Peyer's patch (tissue), 4 donors: ENCODE results near the gene IRAK2.

ENCODE experiments used
- CTCF ChIP-seq, 6 experiments: fragments of 450-650 bp in 4 of 6; fragments of 200-600 bp in 2 of 6; sonication (generic) in 1 of 6; IDR thresholded peaks; one replicate each; pipeline ENCODE4 v1.5.1; 2017 to 2019; ENCODE audit warnings: antibody characterized with exemption in 6 of 6, mild to moderate bottlenecking in 3 of 6, moderate library complexity in 1 of 6
- POLR2A ChIP-seq, 2 donors: fragments of 450-650 bp; IDR thresholded peaks; one replicate each; pipeline ENCODE4 v1.5.1; 2017; ENCODE audit warnings: antibody characterized with exemption in 2 of 2, mild to moderate bottlenecking in 2 of 2, moderate library complexity in 2 of 2

GRCh38 chr3:10187290-10187876, 22.7 kb downstream of the IRAK2 start:
- TF ChIP-seq POLR2A (IDR thresholded peaks at IDR 0.05) (no peak), CTCF (IDR thresholded peaks at IDR 0.05) (no peak)
